ENCODE data around the gene ENTR1. TPM values are rescaled to one million over a fixed set of nuclear protein-coding genes. Genes with fewer than 3 reads are reported as not detected.

Gene ENTR1
- polyA plus RNA-seq, 1 donor from 2014 or later: 63.7 TPM

- H3K27ac ChIP-seq (ENCODE audit: low read length): no peak overlapping the region
- H3K4me3 ChIP-seq (ENCODE audit: low read length): no peak overlapping the region
- H3F3A ChIP-seq (ENCODE audit: insufficient read depth, low read length, poor library complexity, severe bottlenecking): no peaks in the 10 kb centered on the region
- TF ChIP-seq, protein P1, sequence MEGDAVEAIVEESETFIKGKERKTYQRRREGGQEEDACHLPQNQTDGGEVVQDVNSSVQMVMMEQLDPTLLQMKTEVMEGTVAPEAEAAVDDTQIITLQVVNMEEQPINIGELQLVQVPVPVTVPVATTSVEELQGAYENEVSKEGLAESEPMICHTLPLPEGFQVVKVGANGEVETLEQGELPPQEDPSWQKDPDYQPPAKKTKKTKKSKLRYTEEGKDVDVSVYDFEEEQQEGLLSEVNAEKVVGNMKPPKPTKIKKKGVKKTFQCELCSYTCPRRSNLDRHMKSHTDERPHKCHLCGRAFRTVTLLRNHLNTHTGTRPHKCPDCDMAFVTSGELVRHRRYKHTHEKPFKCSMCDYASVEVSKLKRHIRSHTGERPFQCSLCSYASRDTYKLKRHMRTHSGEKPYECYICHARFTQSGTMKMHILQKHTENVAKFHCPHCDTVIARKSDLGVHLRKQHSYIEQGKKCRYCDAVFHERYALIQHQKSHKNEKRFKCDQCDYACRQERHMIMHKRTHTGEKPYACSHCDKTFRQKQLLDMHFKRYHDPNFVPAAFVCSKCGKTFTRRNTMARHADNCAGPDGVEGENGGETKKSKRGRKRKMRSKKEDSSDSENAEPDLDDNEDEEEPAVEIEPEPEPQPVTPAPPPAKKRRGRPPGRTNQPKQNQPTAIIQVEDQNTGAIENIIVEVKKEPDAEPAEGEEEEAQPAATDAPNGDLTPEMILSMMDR (IDR thresholded peaks at IDR 0.05; ENCODE audit: poor library complexity, severe bottlenecking): no peak
- TF ChIP-seq MXI1 (conservative IDR thresholded peaks at IDR 0.05; ENCODE audit: poor library complexity, severe bottlenecking): no peak
- no peak for TF ChIP-seq POLR2AphosphoS5 (IDR thresholded peaks at IDR 0.05)
- TF ChIP-seq SMC3 (conservative IDR thresholded peaks at IDR 0.05; ENCODE audit: poor library complexity): no peak
- TF ChIP-seq, protein P2, sequence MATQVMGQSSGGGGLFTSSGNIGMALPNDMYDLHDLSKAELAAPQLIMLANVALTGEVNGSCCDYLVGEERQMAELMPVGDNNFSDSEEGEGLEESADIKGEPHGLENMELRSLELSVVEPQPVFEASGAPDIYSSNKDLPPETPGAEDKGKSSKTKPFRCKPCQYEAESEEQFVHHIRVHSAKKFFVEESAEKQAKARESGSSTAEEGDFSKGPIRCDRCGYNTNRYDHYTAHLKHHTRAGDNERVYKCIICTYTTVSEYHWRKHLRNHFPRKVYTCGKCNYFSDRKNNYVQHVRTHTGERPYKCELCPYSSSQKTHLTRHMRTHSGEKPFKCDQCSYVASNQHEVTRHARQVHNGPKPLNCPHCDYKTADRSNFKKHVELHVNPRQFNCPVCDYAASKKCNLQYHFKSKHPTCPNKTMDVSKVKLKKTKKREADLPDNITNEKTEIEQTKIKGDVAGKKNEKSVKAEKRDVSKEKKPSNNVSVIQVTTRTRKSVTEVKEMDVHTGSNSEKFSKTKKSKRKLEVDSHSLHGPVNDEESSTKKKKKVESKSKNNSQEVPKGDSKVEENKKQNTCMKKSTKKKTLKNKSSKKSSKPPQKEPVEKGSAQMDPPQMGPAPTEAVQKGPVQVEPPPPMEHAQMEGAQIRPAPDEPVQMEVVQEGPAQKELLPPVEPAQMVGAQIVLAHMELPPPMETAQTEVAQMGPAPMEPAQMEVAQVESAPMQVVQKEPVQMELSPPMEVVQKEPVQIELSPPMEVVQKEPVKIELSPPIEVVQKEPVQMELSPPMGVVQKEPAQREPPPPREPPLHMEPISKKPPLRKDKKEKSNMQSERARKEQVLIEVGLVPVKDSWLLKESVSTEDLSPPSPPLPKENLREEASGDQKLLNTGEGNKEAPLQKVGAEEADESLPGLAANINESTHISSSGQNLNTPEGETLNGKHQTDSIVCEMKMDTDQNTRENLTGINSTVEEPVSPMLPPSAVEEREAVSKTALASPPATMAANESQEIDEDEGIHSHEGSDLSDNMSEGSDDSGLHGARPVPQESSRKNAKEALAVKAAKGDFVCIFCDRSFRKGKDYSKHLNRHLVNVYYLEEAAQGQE (IDR thresholded peaks at IDR 0.05; ENCODE audit: borderline replicate concordance): no peak
- no peak for TF ChIP-seq TAF1 (IDR thresholded peaks at IDR 0.05; ENCODE audit: low read depth)
- TF ChIP-seq RAD21 (conservative IDR thresholded peaks at IDR 0.05): no peak
- no peak for TF ChIP-seq EZH2 (IDR thresholded peaks at IDR 0.05; ENCODE audit: borderline replicate concordance, insufficient read depth, low read length, poor library complexity, severe bottlenecking)
- no peak for TF ChIP-seq EP300 (conservative IDR thresholded peaks at IDR 0.05; ENCODE audit: poor library complexity, severe bottlenecking)
- no peaks in the 10 kb centered on the region for H3K9me2 ChIP-seq (ENCODE audit: insufficient read depth, low read length)
- H3K79me2 ChIP-seq (replicated peaks; ENCODE audit: insufficient read depth, low read length): no peaks in the 10 kb centered on the region
- no peaks in the 10 kb centered on the region for H4K20me1 ChIP-seq (ENCODE audit: insufficient read depth)
- no peaks in the 10 kb centered on the region for H3K9me3 ChIP-seq (ENCODE audit: low read length)
- no peak overlapping the region for H2AFZ ChIP-seq (ENCODE audit: low read depth, low read length)
- H3K4me2 ChIP-seq (ENCODE audit: low read length): no peak overlapping the region
- H3K36me3 ChIP-seq (ENCODE audit: insufficient read depth, low read length): no peaks in the 10 kb centered on the region
- H3K9ac ChIP-seq (ENCODE audit: low read length): no peak overlapping the region
- H3K27me3 ChIP-seq (ENCODE audit: insufficient read depth, low read depth, low read length): no peaks in the 10 kb centered on the region
Observed at GRCh38 chr9:136376457-136376856, 34.0 kb downstream of the ENTR1 start.

DNA sequence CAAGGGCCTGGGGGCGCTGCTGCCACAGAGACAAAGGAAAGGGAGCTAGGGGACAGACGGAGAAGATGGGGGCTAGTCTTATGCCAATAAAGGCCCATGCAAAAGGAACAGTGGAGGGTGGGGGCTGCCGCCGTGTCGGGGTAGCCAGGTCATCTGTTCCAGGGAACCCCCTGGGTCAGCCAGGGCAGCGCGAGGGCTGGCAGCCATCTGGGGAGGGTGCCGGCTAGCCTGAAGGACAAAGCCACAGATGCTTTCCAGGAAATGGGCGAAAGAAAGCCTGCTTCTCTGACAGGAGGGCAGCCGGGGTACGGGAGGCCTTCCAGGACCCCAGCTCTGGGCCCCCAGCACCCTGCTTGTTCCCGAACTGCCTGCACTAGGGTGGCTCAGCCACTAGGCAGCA lies 35.3 kb downstream of the ENTR1 start:
- H4K20me1 ChIP-seq (ENCODE audit: insufficient read depth): no peaks in the 10 kb centered on the region
- H2AFZ ChIP-seq (ENCODE audit: low read depth, low read length): no peak overlapping the region
- no peaks in the 10 kb centered on the region for H3K9me2 ChIP-seq (ENCODE audit: insufficient read depth, low read length)
- no peak overlapping the region for H3K27ac ChIP-seq (ENCODE audit: low read length)
- H3K9ac ChIP-seq (ENCODE audit: low read length): no peak overlapping the region
- H3K4me2 ChIP-seq (ENCODE audit: low read length): no peak overlapping the region
- H3K36me3 ChIP-seq (ENCODE audit: insufficient read depth, low read length): no peaks in the 10 kb centered on the region
- H3K27me3 ChIP-seq (ENCODE audit: insufficient read depth, low read depth, low read length): no peaks in the 10 kb centered on the region
- H3K79me2 ChIP-seq (replicated peaks; ENCODE audit: insufficient read depth, low read length): no peaks in the 10 kb centered on the region
- no peak overlapping the region for H3K4me3 ChIP-seq (ENCODE audit: low read length)
- no peaks in the 10 kb centered on the region for H3F3A ChIP-seq (ENCODE audit: insufficient read depth, low read length, poor library complexity, severe bottlenecking)
- H3K9me3 ChIP-seq (ENCODE audit: low read length): no peaks in the 10 kb centered on the region
- TF ChIP-seq, protein P1 (IDR thresholded peaks at IDR 0.05; ENCODE audit: poor library complexity, severe bottlenecking): no peak
- TF ChIP-seq, protein P2 (IDR thresholded peaks at IDR 0.05; ENCODE audit: borderline replicate concordance): no peak
- TF ChIP-seq POLR2AphosphoS5 (IDR thresholded peaks at IDR 0.05) (no peak), EZH2 (IDR thresholded peaks at IDR 0.05; ENCODE audit: borderline replicate concordance, insufficient read depth, low read length, poor library complexity, severe bottlenecking) (no peak), TAF1 (IDR thresholded peaks at IDR 0.05; ENCODE audit: low read depth) (no peak), SMC3 (conservative IDR thresholded peaks at IDR 0.05; ENCODE audit: poor library complexity) (no peak), MXI1 (conservative IDR thresholded peaks at IDR 0.05; ENCODE audit: poor library complexity, severe bottlenecking) (no peak)

Data from neural cell (in vitro differentiated cells).